ENCODE data around the gene LYPLA2.

The LYPLA2 gene

DNA sequence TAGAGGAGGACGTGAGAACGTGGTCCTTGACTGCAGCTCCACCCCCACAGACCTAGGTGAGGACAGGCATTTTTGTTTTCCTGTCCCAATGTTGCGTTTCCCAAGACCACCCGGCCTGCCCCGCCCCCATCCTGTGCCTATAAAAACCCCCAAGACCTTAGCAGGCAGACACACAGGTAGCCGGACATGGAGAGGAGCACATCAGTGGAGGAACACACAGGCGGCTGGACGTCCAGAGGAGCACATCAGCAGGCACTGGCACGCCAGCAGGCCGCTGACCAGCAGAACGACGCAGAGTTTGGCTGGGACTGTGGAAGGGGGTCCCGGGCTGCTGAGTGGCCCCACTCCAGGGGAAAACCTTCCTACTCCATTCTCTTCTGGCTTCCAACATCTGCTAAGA is 47.0 kb downstream of the LYPLA2 start:
- no peak for DNase-seq (ENCODE audit: low spot score)

DNA sequence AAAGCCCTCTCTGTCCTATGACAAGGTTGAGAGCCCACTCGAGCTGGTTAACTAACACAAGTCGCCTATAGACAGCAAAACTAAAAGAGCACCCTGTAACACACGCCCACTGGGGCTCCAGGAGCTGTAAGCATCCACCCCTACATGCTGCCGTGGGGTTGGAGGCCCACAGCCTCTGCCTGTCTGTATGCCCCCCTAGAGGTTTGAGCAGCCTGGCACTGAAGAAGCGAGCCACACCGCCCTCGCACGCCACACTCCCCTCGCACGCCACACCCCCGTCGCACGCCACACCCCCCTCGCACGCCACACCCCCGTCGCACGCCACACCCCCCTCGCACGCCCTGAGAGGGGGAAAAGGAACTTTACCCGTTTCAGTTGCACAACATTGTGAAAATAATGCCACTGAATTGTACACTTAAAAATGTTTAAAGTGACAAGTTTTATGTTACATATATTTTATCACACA is 47.5 kb downstream of the LYPLA2 start:
- DNase-seq (ENCODE audit: low spot score): peak; percentile 72

DNA sequence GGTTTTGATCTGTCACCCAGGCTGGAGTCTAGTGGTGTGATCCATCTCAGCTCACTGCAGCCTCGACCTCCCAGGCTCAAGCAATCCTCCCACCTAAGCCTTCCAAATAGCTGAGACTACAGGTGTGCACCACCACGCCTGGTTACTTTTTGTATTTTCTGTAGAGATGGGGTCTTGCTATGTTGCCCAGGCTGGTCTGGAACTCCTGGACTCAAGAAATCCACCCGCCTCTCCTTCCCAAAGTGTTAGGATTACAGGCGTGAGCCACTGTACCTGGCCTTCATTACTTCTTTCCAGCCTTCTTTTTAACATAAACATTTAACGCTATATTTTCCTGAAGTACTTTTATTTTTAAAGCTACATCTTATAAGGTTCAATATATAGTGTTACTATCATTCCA is 52.7 kb downstream of the LYPLA2 start:
- DNase-seq (ENCODE audit: low spot score): no peak
